NB4 (cell line): ENCODE measurements around the gene TAS2R40.

Experiments used
- DNase-seq: peaks from one replicate; pipeline ENCODE4 v3.0.0; 2010; ENCODE audit warnings: low read depth
- H3K4me3 ChIP-seq: one replicate; pipeline ENCODE4 v1.5.1; 2011; ENCODE audit warnings: mild to moderate bottlenecking, low read depth, low read length, moderate library complexity
- MYC ChIP-seq: IDR thresholded peaks from 2 replicates; pipeline ENCODE4 v1.6.1; 2011; ENCODE audit warnings: low read depth, low read length
- POLR2A ChIP-seq: IDR thresholded peaks from 2 replicates; pipeline ENCODE4 v1.6.1; 2011; ENCODE audit warnings: mild to moderate bottlenecking; ENCODE audit not compliant: insufficient read length; ENCODE audit errors: extremely low read depth
- TF ChIP-seq, protein P1 (sequence below): IDR thresholded peaks from 2 replicates; pipeline ENCODE4 v1.6.1; 2011; ENCODE audit warnings: low read depth, low read length
- TF ChIP-seq, protein P2 (sequence below): IDR thresholded peaks from one replicate; pipeline ENCODE4 v1.5.1; 2012; ENCODE audit warnings: low read depth, low read length

The TAS2R40 gene

DNA sequence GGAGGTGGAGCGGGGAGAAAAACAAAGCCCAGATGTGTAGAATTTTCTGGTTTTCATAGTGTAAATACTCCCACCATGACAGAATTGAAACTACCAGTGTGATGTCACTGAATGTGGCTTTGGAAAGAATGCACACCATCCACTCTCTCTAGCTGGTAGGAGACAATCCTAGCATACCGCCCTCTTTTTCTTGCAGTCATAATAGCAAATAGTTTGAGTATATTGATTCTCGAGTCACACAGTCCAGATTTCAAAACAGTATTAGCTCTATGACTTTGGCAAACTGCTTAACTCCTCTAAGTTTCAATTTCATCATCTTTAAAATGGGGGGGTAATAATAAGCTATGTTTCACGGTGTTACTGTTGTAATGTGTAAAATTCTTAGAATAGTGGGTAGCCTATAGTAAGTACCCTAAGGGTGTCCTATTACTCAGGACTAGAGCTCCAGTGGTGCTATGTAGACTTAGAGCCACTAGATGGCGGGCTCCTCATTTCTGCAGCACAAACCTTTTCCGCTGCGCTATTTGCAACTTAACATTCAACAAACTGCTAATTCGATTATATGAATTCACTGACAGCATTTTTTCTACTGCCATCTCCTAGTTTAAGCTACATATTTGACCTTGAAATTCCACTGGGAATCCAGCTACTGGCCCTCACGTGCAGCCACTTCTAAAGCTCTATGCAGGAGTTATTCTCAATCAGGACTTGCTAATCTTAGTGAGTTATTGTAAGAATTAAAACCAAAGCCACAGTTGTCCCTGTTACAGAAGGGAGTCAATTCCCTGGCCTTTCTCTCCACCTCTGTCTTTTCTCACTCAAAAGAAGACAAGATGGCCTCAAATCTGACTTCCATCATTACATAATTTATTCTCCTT, 18.7 kb downstream of the TAS2R40 start:
- H3K4me3 ChIP-seq, result peak overlapping the region; percentile 29
- TF ChIP-seq POLR2A (no peak), MYC (peak; percentile 4; the same call in 1 of the 2 replicates)
- TF ChIP-seq, protein P1, sequence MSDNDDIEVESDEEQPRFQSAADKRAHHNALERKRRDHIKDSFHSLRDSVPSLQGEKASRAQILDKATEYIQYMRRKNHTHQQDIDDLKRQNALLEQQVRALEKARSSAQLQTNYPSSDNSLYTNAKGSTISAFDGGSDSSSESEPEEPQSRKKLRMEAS, result peak; percentile 40; the same call in 1 of the 2 replicates
- TF ChIP-seq, protein P2, sequence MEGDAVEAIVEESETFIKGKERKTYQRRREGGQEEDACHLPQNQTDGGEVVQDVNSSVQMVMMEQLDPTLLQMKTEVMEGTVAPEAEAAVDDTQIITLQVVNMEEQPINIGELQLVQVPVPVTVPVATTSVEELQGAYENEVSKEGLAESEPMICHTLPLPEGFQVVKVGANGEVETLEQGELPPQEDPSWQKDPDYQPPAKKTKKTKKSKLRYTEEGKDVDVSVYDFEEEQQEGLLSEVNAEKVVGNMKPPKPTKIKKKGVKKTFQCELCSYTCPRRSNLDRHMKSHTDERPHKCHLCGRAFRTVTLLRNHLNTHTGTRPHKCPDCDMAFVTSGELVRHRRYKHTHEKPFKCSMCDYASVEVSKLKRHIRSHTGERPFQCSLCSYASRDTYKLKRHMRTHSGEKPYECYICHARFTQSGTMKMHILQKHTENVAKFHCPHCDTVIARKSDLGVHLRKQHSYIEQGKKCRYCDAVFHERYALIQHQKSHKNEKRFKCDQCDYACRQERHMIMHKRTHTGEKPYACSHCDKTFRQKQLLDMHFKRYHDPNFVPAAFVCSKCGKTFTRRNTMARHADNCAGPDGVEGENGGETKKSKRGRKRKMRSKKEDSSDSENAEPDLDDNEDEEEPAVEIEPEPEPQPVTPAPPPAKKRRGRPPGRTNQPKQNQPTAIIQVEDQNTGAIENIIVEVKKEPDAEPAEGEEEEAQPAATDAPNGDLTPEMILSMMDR, result peak; percentile 98
- peak; percentile 94 for DNase-seq

DNA sequence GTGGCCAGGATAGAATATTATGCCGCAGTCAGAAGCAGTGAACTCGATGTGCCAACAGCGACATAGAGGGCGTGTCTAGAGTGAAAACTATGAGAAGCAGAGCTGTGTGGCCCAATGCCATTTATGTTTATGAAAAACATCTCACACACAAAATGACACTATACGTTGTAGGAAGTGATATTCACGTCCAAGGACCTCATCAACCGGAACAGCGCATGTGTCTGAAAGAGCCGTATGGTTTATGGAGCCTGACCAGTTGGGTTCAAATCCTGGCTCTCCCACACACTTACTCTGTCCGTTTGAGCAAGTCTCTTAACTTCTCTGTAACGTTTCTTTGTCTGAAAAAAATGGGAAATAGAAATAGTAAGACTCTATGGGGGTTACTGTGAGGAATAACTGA, 20.5 kb downstream of the TAS2R40 start:
- DNase-seq, result no peak
- no peak overlapping the region for H3K4me3 ChIP-seq
- no peak for TF ChIP-seq MYC
- TF ChIP-seq, protein P1, result no peak
- TF ChIP-seq, protein P2, result no peak
- no peak for TF ChIP-seq POLR2A

DNA sequence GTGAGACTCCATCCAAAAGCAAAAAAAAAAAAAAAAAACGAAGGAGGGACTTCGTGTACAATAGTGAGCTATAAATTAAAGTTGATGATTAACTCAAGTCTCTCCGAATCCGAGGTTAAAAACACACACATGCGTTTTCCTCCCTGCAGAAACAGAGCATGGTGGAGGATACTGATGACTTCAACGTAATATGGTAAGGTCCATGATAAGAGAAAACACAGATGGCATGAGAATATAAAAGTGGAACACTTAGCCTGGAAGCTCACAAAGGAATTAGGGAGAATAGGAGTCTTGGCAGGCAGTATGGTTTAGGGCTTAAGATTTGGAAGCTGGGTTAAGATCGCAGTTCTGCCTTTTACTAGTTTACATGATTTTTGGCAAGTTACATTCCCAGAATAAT, 21.3 kb downstream of the TAS2R40 start:
- TF ChIP-seq, protein P1, result no peak
- TF ChIP-seq MYC, result no peak
- TF ChIP-seq, protein P2, result no peak
- no peak for TF ChIP-seq POLR2A
- no peak for DNase-seq

DNA sequence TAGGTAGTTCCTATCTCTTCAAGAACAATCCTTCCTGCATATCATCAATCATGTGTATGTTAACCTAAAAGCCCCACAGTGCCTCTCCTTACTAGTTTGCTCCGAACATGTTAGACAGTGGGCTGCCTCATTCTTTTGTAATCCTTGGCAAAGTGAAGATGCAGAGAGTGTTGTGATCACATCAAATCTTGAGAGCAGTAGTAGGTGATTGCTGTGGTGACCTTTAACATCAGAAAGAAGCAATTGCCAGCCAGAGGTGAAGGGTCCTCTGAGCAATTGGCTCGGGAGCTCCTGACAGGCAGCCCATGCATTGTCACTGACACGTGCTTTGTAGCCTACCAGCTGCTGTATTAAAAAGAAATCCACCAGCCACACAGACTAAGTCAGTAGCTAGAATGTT, 21.8 kb downstream of the TAS2R40 start:
- no peak overlapping the region for H3K4me3 ChIP-seq
- no peak for DNase-seq
- no peak for TF ChIP-seq MYC
- TF ChIP-seq, protein P2, result no peak
- TF ChIP-seq, protein P1, result no peak
- TF ChIP-seq POLR2A, result no peak

More for the DNA sequence above, 21.3 kb downstream of the TAS2R40 start:
- H3K4me3 ChIP-seq, result no peak overlapping the region

DNA sequence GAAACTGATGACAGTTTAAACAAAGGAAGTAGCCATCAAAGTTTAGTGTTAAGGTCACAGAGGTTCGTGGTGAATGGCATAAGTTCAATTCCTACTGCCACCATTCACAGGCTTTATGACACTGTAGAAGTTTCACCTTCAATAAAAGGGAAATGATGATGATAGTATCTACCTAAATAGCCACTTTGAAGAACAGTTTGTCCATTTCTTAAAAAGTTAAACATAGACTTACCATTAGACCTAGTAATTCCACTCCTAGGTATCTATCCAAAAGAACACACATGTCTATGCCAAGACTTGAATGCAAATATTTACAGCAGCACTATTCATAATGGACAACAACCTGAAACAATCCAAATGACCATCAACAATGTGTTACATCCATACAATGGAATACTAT, 22.5 kb downstream of the TAS2R40 start:
- TF ChIP-seq, protein P2, result no peak
- TF ChIP-seq, protein P1, result no peak
- TF ChIP-seq MYC, result no peak
- no peak for TF ChIP-seq POLR2A
- no peak for DNase-seq
- no peak overlapping the region for H3K4me3 ChIP-seq
